DOHH2 (cell line): ENCODE results near the gene LCMT1.

Experiments used
- EZH2phosphoT487 ChIP-seq: fragments of 200-600 bp; sonication (generic); IDR thresholded peaks from 2 replicates; pipeline ENCODE4 v1.6.1; 2017; ENCODE audit warnings: borderline replicate concordance, mild to moderate bottlenecking, antibody characterized with exemption, low read length, moderate library complexity, mixed read lengths
- TF ChIP-seq, protein P1 (sequence below): fragments of 200-600 bp; sonication (generic); IDR thresholded peaks from one replicate; pipeline ENCODE4 v1.5.1; 2014; ENCODE audit warnings: antibody characterized with exemption, mild to moderate bottlenecking, low read depth, low read length; ENCODE audit not compliant: poor library complexity, severe bottlenecking

DNA sequence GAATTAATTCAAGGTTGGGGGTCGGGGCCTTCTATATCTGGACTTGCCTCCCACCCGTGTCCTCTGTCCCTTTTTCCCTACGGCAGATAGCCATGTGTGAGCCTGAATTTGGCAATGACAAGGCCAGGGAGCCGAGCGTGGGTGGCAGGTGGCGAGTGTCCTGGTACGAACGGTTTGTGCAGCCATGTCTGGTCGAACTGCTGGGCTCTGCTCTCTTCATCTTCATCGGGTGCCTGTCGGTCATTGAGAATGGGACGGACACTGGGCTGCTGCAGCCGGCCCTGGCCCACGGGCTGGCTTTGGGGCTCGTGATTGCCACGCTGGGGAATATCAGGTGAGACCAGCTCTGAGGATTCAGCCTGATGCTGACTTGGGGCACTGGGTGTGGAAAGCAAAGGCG lies 105.6 kb downstream of the LCMT1 start:
- TF ChIP-seq, protein P1, sequence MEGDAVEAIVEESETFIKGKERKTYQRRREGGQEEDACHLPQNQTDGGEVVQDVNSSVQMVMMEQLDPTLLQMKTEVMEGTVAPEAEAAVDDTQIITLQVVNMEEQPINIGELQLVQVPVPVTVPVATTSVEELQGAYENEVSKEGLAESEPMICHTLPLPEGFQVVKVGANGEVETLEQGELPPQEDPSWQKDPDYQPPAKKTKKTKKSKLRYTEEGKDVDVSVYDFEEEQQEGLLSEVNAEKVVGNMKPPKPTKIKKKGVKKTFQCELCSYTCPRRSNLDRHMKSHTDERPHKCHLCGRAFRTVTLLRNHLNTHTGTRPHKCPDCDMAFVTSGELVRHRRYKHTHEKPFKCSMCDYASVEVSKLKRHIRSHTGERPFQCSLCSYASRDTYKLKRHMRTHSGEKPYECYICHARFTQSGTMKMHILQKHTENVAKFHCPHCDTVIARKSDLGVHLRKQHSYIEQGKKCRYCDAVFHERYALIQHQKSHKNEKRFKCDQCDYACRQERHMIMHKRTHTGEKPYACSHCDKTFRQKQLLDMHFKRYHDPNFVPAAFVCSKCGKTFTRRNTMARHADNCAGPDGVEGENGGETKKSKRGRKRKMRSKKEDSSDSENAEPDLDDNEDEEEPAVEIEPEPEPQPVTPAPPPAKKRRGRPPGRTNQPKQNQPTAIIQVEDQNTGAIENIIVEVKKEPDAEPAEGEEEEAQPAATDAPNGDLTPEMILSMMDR, result no peak
- TF ChIP-seq EZH2phosphoT487, result no peak
